Right kidney (tissue), 1 donor: ENCODE measurements around the gene ZFYVE19.

Experiments
- DNase-seq: peaks from one replicate; pipeline ENCODE4 v3.0.0-alpha.2; 2016

ZFYVE19 gene

DNA sequence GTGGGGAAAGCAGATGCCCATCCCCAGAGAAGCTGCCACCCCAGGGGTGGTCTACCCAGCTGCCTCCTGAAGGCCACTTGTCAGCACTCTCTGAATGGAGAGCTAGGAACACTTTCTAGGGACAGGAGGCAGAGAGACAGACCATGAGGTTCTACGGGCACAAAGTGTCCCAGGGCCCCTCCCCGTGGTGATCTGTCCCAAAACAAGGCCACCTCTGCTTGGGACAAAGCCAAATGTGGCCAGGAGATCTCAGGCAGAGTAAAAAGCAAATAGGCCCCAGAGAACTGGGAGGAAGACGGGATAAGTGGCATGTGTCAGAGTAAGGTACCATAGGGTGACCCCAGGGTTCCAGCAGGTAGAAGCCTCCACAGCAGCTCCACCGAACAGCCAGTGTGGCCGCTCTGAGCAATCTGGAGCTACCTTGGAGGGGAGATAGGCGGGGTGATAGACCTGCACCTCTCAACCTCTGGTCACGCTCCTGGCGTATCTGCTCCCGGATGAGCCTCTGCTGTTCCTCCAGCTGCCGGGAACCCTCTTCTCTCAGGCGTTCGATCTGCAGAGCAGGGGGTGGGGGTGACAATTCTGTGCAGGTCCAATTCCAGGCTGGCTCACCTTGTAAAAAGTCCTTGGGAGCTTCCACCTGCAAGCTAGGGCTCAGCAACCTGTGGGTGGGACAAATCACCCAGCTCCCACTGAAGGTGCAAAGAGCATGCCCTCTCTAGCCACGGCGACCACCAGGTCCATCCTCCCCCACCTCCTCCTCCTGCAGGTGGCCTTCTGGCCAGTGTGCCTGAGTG is 31.0 kb upstream of the ZFYVE19 start:
- no peak for DNase-seq

GRCh38 chr15:40776537-40777141 is 30.2 kb upstream of the ZFYVE19 start:
- no peak for DNase-seq

- peak; percentile 48 for DNase-seq
These were observed 24.2 kb upstream of the ZFYVE19 start for GRCh38 chr15:40782609-40783227.

DNA sequence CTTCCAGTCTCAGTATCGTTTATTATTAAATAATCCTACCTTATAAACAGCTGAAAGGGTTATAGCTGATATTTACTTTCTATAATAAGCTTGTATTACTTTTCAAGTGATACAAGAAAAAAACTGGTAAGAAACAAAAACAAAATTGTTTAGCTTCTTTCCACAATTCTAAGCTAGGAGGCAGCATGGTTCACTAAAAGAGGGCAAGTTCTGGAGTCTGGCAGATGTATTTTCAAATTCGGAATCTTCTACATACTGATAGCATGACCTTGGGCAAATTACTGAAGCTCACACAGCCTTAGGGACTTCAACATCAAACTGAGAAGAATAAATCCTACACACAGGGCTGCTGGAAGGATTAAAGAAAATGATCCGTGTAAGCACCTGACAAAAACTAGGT is 21.7 kb upstream of the ZFYVE19 start:
- no peak for DNase-seq

GRCh38 chr15:40785814-40786213 is 21.1 kb upstream of the ZFYVE19 start:
- no peak for DNase-seq

DNA sequence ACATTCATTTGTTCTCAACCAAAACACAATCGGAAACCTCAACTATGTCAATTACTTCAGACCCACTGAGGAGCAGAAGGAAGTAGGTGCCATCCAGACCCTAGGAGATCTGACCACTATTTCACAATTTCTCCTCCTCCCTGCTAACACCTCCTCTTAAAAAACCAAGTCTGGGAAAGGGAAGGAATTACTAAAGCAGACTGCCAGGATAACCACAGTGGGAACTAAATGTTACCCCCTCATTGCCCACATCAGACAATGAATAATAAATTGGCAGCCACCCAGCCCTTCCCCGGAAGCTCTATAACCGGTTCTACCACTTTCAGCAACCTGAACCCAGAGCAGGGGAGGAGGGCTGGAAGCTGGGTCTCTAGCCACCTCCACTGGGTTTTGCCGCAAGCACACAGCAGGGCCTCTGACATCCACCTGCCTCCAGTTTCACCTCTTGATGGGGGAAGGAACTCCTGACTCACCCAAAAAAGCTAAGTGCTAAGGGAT is 19.5 kb upstream of the ZFYVE19 start:
- peak; percentile 40 for DNase-seq

GRCh38 chr15:40787991-40788390 is 18.9 kb upstream of the ZFYVE19 start:
- no peak for DNase-seq

DNA sequence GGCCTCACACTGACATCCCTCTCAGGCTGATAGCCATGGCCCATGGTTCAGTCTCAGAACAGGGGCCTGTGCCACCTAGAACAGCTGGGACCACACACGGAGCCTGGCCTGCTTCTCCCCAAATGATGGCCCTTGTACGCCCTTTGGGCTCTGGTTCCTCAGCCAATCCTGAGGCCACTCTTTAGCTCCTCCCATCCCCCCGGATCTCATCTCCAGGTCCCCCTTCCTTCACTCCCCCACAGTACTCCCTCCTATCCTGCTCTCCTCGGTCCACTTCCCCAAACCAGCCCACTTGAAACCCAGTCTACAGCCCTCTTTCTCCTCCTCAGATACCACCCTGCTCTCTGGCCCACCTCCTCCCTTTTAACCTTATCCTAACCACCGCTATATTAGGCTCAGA is 17.8 kb upstream of the ZFYVE19 start:
- DNase-seq, result no peak

- no peak for DNase-seq
These were observed 16.9 kb upstream of the ZFYVE19 start for GRCh38 chr15:40789999-40790398.

DNA sequence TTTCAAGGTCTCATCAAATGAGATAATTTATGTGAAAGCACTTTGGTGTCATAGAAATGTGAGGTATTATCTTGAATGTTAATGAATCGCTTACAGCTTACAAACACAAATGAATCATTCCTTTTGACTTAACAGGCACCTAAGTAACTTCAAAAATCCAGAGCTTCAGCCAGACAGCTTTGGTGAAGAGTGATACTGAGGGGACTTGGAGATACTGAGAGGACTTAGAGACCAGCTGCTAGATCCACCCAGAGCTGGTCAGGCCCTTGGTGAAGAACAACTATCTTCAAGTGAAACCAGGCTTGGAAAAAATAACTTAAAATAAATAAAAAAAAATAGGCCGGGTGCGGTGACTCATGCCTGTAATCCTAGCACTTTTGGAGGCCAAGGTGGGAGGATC is 16.2 kb upstream of the ZFYVE19 start:
- DNase-seq, result no peak

DNA sequence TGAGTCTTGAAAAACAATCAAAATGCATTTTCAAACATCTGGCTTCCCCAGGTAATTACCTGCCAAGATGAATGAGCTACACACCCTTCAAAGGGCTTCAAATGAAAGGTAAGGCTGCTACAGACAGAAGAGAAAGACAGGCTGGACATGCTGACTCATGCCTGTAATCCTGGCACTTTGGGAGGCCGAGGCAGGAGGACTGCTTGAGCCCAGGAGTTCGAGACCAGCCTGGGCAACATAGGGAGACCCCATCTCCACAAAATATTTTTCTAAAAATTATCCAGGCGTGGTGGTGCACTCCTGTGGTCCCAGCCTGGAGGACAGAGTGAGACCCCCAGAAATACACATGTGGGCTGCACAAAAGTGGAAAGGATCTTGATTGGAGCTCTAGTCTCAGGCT is 14.5 kb upstream of the ZFYVE19 start:
- DNase-seq, result no peak

DNA sequence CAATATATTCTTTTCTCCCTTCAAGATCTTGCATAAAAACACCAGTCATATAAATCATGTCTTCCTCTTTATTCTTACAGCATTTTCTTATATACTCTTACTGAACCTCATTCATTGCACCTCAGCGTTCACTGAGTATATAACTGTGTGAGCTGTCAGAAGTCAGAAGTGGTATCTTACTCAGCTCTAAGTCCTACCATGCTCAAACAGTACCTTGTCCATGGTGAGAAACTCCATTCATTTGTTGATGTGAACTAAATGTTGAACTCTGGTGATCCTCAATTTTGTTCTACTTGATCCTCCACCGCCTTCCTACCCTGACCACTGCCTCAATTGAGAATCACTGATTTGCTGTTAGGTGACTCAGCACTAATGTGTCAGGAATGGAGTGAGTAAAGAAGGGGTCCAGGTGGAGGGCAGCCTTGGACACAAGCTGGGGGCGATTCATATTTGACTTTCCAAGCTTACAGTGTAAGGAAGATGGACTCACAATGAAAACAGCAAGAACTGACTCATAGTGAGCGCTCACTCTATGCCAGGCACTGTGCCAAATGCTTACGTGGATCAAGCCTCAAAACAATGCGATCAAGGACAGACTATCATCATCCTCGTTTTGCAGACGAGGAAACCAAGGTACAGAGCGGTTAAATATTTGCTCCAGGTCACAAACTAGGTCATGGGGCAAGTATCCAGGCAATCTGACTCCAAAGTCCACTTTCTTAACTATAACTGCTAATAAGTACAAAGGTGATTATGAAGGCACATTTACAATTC is 13.5 kb upstream of the ZFYVE19 start:
- no peak for DNase-seq

GRCh38 chr15:40796041-40796440 is 10.8 kb upstream of the ZFYVE19 start:
- DNase-seq, result no peak

- no peak for DNase-seq
These were observed 10.4 kb upstream of the ZFYVE19 start for GRCh38 chr15:40796512-40796911.

DNA sequence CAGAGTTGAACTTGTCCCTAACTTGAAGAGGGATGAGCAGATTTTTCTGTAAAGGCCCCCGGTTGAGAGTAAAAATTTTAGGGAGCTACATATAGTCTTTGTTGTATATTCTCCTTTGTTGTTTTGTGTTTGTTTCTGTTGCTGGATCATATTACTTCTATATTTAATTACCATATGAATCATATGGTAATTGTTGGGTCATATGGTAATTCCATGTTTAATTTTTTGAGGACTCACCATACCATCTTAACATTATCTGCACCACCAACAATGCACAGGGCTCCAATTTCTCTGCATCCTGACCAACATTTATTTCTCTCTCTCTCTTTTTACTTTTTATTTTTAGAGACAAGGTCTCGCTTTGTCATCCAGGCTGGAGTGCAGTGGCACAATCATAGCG is 7.4 kb upstream of the ZFYVE19 start:
- no peak for DNase-seq

DNA sequence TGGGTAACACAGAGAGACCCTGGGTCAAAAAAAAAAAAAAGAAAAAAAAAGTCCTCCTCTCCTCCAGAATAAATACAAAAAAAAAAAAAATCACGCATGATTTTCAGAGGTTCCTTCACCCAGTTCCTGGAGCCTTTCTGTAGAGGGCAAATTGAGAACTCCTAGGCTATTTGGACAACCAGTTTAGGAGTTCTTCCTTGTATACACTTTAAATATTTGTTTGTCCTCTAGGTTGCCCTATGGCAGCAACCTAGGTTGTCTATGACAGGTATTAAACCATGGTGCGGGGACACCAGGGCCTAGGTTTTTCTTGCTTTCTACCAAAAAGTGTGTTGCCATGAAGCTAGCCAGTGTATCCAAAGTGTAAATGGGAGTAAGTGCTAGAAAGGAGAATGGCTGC is 3.8 kb upstream of the ZFYVE19 start:
- no peak for DNase-seq

- no peak for DNase-seq
These were observed 3.2 kb upstream of the ZFYVE19 start for GRCh38 chr15:40803688-40804087.

- DNase-seq, result no peak
These were observed 239 bp upstream of the ZFYVE19 start for GRCh38 chr15:40806672-40807027.

DNA sequence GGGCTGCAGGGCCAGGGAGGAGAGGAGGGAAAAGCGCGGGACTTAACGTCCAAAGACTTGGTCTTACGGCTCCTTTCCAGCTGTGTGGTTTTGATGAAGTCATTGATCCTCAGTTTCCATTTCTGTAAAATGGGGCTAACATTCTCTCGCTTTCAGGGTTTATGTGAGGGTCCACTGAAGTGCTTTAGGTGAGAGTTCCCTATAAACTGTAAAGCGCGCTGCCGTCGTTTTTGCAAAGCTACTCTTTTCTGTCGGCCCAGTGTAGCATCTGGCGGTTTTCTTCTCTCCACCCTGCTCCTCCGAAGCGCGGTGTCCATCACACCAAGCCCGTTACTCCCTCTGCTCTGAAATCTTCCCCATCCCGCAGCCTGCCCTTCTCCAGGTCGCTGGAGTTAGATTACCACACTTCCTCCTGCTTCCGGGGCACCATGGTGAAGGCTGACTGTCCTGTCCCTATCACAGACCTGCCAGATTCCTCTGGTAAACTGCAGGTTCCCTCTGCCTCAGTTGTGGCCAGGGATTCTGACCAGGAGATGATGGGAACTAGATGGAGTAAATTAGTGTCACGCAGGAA is 1.1 kb downstream of the ZFYVE19 start:
- no peak for DNase-seq

- no peak for DNase-seq
These were observed 2.1 kb downstream of the ZFYVE19 start for GRCh38 chr15:40808861-40809450.

DNA sequence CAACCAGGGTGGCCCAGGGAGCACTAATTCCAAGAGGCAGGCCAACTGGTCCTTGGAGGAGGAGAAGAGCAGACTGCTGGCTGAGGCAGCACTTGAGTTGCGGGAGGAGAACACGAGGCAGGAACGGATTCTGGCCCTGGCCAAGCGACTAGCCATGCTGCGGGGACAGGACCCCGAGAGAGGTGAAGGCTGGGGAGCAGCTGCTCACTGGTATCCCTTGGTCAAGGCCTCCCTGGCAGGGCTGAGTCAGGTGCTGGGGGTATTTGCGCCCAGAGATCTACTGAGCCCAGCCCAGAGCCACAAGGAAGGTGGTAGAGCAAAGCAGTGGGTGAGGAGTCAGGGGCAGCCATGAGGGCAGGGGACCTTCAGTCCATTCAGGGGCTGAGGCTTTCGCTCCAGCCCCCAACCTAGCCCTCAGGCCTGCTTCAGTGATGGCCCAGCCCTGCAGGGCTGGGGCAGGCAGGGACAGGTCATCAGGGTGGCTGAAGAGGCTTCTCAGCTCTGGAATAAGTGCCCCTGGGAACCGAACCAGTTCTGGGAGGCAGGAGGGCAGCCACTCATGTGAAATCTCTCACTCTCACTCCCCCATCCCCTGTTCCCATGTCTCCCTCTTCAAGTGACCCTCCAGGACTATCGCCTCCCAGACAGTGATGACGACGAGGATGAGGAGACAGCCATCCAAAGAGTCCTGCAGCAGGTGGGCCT is 6.0 kb downstream of the ZFYVE19 start:
- DNase-seq, result no peak
